Left colon (tissue), 2 donors: Measurements from ENCODE around the gene ATP2B3. TPM values are rescaled to one million over a fixed set of nuclear protein-coding genes. Genes with fewer than 3 reads are reported as not detected.

Experiments
- ATAC-seq: fragments of 200-7000 bp; cut with Tn5 transposase; one replicate; pipeline ENCODE4 v1.9.1; 2020; ENCODE audit warnings: mild to moderate bottlenecking, moderate library complexity
- DNase-seq, 2 donors: peaks; one replicate each; pipeline ENCODE4 v3.0.0-alpha.2; 2020
- intact Hi-C, 2 donors: fragments of 100-400 bp; cut with DNase I in 1 of 2; cut with micrococcal nuclease in 1 of 2; formaldehyde crosslinking; loops; one replicate each; pipeline versions ENCODE4 v1.11.2 to v1.14.0; 2022; cut with DNase I, micrococcal nuclease
- total RNA-seq, 2 donors: library from RNA; stranded (reverse); fragmentation: NEBNext Ultra II Directional; extraction: Animal tissue kit (Norgen Biotek cat#: 25700); gene quantifications; one replicate each; pipeline ENCODE4 v1.2.1, GENCODE V29; 2021
- donor health status: DM: no; HTN: no; CAD: no.
- donor health status: DM: yes; HTN: yes; CAD: no.

The ATP2B3 gene
- total RNA-seq, 2 donors from 2014 or later = 0.08 to 0.21 TPM

GRCh38 chrX:153524234-153524633 lies 6.8 kb downstream of the ATP2B3 start:
- DNase-seq = no peak
- intact Hi-C loops = no loop called here

GRCh38 chrX:153525451-153525850 lies 8.0 kb downstream of the ATP2B3 start:
- ATAC-seq (no peak), DNase-seq (no peak)
- intact Hi-C loops = no loop called here

More at GRCh38 chrX:153524234-153524633, 6.8 kb downstream of the ATP2B3 start:
- no peak for ATAC-seq

- ATAC-seq = no peak
- intact Hi-C loops = no loop called here
These were observed 8.6 kb downstream of the ATP2B3 start for GRCh38 chrX:153526042-153526441.

GRCh38 chrX:153526801-153527200 lies 9.4 kb downstream of the ATP2B3 start:
- no peak for ATAC-seq
- no peak for DNase-seq
- intact Hi-C loops = no loop called here

More at GRCh38 chrX:153526042-153526441, 8.6 kb downstream of the ATP2B3 start:
- no peak for DNase-seq

- intact Hi-C loops = no loop called here
- ATAC-seq = no peak
These were observed 9.8 kb downstream of the ATP2B3 start for GRCh38 chrX:153527208-153527607.

GRCh38 chrX:153530411-153531129 lies 13.1 kb downstream of the ATP2B3 start:
- intact Hi-C loops = no loop called here
- DNase-seq = no peak
- no peak for ATAC-seq

More at GRCh38 chrX:153527208-153527607, 9.8 kb downstream of the ATP2B3 start:
- no peak for DNase-seq

GRCh38 chrX:153533091-153533490 lies 15.6 kb downstream of the ATP2B3 start:
- DNase-seq = no peak
- intact Hi-C loops = no loop called here
- ATAC-seq = no peak

- intact Hi-C loops = no loop called here
- ATAC-seq = no peak
- no peak for DNase-seq
These were observed 19.6 kb downstream of the ATP2B3 start for GRCh38 chrX:153537080-153537479.

- intact Hi-C loops = no loop called here
- ATAC-seq = no peak
These were observed 20.3 kb downstream of the ATP2B3 start for GRCh38 chrX:153537526-153538295.

GRCh38 chrX:153538424-153538823 lies 21.0 kb downstream of the ATP2B3 start:
- intact Hi-C loops = no loop called here
- ATAC-seq (no peak), DNase-seq (no peak)

More at GRCh38 chrX:153537526-153538295, 20.3 kb downstream of the ATP2B3 start:
- DNase-seq = no peak

- DNase-seq = peak; percentile 47 to 71
- intact Hi-C loops = no loop called here
- ATAC-seq = peak; percentile 92
These were observed 21.9 kb downstream of the ATP2B3 start for GRCh38 chrX:153539171-153539978.

GRCh38 chrX:153539979-153540358 lies 22.5 kb downstream of the ATP2B3 start:
- DNase-seq (no peak), ATAC-seq (no peak)
- intact Hi-C loops = no loop called here

GRCh38 chrX:153544727-153545126 lies 27.3 kb downstream of the ATP2B3 start:
- intact Hi-C loops = no loop called here
- ATAC-seq = no peak
- DNase-seq = no peak

- intact Hi-C loops = no loop called here
- ATAC-seq (no peak), DNase-seq (no peak)
These were observed 28.9 kb downstream of the ATP2B3 start for GRCh38 chrX:153546386-153546785.

GRCh38 chrX:153547195-153547594 lies 29.8 kb downstream of the ATP2B3 start:
- no peak for ATAC-seq
- intact Hi-C loops = no loop called here
- DNase-seq = no peak

GRCh38 chrX:153549231-153549630 lies 31.8 kb downstream of the ATP2B3 start:
- intact Hi-C loops = no loop called here
- DNase-seq (no peak), ATAC-seq (no peak)

GRCh38 chrX:153549807-153550206 lies 32.4 kb downstream of the ATP2B3 start:
- DNase-seq (no peak), ATAC-seq (no peak)
- intact Hi-C loops = loop anchor here in 1 of 2 donors (10.0 kb wide), 1 partner anchor 115 kb away; no protein-coding TSS in a partner anchor

GRCh38 chrX:153551135-153551534 lies 33.7 kb downstream of the ATP2B3 start:
- intact Hi-C loops = loop anchor here in 1 of 2 donors (10.0 kb wide), 1 partner anchor 114 kb away; no protein-coding TSS in a partner anchor
- ATAC-seq = no peak

GRCh38 chrX:153554519-153555167 lies 37.2 kb downstream of the ATP2B3 start:
- ATAC-seq (peak; percentile 84), DNase-seq (peak; percentile 43 to 76)
- intact Hi-C loops = loop anchor here in 1 of 2 donors (10.0 kb wide), 1 partner anchor 110 kb away; no protein-coding TSS in a partner anchor

More at GRCh38 chrX:153551135-153551534, 33.7 kb downstream of the ATP2B3 start:
- DNase-seq = no peak
